GM12872 (cell line): ENCODE measurements around the gene ADAP2.

Experiments used
- TF ChIP-seq, protein P1 (sequence below): IDR thresholded peaks from 3 replicates; pipeline ENCODE4 v1.5.1; 2011; ENCODE audit warnings: low read depth, mild to moderate bottlenecking, low read length, moderate library complexity; ENCODE audit not compliant: insufficient read depth

The ADAP2 gene

DNA sequence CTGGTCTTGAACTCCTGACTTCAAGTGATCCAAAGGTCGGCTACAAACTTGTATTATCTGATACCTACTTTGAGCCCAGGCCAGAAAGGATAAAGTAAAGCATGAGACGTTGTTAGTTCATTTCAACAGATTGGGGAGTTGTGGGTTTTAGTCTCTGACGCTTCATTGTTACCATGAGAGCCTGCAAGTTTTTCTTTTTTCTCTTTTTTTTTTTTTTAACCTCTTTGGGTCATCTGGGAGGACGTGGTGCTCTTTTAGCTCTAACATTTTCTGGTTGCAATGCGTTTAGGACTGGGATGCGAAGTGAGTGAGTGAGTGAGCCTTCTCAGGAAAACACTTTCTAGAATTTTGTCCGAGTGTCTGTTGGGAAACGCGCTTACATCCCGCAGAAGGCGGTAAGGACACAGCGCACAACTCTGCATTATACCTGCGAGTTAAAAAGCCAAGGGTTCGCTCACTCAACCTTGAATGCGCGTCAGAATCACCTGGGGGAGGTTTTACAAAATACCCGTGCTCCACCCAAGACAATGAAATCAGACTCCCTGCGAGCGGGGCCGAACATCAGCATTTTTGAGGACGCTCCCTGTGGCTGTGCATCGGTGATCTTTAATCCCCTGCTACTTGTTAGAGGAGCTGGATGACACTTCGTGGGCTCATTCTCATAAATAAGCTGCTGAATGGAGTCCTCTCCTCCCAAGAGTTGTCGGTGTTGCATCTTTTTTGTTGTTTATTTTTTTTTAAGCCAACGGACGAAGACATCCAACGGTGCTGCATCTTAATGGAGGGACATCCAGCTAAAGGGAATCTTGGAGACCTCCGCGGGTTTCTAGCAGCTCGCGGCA is 48.5 kb downstream of the ADAP2 start:
- TF ChIP-seq, protein P1, sequence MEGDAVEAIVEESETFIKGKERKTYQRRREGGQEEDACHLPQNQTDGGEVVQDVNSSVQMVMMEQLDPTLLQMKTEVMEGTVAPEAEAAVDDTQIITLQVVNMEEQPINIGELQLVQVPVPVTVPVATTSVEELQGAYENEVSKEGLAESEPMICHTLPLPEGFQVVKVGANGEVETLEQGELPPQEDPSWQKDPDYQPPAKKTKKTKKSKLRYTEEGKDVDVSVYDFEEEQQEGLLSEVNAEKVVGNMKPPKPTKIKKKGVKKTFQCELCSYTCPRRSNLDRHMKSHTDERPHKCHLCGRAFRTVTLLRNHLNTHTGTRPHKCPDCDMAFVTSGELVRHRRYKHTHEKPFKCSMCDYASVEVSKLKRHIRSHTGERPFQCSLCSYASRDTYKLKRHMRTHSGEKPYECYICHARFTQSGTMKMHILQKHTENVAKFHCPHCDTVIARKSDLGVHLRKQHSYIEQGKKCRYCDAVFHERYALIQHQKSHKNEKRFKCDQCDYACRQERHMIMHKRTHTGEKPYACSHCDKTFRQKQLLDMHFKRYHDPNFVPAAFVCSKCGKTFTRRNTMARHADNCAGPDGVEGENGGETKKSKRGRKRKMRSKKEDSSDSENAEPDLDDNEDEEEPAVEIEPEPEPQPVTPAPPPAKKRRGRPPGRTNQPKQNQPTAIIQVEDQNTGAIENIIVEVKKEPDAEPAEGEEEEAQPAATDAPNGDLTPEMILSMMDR = no peak

DNA sequence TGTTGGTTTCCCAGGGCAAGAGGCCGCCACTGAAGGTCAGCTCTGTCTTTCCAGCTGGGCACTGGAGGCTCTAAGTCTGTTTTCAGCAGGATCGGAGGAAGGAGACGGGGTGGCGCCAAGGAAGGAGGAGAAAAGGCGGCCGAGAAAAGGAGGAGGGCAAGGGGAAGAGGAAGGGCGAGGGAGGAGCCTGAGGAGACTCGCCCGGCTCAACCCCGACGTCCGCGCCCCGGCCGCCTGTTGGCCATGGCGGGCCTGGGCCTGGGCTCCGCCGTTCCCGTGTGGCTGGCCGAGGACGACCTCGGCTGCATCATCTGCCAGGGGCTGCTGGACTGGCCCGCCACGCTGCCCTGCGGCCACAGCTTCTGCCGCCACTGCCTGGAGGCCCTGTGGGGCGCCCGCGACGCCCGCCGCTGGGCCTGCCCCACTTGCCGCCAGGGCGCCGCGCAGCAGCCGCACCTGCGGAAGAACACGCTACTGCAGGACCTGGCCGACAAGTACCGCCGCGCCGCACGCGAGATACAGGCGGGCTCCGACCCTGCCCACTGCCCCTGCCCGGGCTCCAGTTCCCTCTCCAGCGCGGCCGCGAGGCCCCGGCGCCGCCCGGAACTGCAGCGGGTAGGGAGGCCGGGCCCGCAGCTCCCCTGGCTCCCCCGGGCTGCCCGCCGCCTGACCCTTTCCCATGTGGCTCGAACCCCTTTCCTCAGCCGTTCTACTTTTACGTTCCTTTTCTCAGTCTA is 49.3 kb downstream of the ADAP2 start, which contains the start of gene RNF135:
Gene RNF135, plus strand, starts transcription at position 209 of the 737 bp plus-strand sequence. Its CDS starts 35 bp downstream, at position 244.
- TF ChIP-seq, protein P1 = peak; percentile 33; the same call in 2 of the 3 replicates

DNA sequence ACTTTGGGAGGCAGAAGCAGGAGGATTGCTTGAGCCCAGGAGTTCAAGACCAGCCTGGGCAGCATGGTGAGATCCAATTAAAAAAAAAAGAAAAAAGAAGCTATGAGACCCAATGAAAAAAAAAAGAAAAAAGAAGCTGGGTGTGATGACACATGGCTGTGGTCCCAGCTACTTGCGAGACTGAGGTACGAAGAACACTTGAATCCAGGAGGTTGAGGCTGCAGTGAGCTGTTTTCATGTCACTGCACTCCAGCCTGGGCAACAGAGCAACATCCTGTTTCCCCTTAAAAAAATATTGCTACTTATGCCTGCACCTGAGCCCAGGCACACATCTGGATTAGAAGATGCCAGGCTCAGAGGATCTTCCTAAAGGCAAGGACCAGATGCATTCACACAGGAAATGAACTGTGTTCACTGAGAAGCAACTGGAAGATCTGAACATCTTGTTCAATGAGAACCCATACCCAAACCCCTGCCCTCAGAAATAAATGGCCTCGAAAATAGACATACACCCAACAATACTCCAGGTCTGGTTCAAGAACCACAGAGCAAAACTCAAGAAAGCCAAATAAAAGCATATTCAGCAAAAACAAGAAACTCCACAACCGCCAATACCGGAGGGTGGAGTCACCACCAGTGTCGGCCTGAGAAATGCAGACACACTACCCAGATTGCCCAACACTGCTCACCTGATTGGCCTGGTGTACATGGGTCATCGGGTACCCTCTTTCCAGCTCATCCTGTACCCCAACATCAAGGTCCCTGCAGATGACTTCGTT is 53.5 kb downstream of the ADAP2 start:
- TF ChIP-seq, protein P1 = no peak

DNA sequence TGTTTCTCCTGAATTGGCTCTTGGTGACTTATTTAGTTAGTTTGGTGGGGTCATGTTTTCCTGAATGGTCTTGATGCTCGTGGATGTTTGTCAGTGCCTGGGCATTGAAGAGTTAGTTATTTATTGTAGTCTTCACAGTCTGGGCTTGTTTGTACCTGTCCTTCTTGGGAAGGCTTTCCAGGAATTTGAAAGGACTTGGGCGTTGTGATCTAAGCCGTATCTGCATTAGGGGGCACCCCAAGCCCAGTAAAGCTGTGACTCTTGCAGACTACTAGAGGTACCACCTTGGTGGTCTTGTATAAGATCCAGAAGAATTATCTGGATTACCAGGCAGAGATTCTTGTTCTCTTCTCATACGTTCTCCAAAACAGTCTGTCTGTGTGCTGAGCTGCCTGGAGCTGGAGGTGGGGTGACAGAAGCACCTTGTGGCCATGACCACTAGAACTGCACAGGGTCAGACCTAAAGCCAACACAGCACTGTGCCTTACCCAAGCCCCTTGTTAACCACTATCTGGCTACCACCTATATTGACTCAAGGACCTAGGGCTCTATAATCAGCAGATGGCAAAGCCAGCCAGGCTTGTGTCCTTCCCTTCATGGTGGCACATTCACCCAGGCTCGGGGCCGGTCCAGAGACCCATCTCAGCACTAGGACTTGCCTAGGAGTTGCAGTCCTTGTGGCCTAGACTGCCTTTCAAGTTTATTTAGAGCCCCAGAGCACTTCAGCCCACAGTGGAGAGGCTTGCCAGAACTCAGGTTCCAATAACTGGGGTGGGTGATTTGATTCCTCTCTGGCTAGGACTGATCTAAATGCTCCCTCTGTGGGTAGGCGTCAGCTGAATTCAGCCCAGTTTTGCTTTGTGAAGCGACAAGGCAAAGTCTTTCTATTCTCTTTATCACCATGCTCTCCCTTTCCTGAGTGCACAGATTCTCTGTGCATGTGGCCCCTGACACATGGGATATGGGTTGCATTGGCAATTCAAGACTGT is 60.1 kb downstream of the ADAP2 start:
- TF ChIP-seq, protein P1 = no peak

DNA sequence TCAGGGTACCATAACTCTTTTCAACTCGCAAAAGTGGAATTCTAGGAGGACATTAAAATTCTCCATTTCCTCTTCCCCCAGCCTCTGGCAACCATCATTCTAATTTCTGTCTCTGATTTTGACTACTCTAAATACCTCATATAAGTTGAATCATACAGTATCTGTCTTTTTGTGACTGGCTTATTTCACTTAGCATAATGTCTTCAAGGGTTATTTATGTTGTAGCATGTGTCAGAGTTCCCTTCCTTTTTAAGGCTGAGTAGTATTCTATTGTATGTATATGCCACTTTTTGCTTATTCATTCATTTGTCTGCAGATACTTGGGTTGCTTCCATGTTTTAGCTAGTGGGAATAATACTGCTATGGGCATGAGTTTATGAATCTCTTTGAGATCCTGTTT is 61.1 kb downstream of the ADAP2 start:
- TF ChIP-seq, protein P1 = no peak

DNA sequence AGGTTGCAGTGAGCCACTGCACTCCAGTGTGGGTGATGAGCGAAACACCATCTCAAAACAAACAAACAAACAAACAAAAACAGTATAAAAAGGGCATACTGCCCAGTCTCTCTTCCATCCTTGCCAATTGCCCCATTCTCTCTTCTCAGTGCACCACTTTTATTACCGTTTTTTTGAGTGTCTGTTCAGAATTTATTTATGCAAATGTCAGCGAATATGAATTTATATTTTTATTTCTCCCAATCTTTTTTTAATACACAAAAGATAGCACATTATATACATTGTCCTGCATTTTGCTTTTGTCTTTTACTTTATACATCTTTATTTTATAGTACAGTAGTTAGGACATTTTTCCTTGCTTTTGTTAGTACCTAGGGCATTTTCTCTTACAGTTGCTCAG is 68.7 kb downstream of the ADAP2 start:
- TF ChIP-seq, protein P1 = no peak
